RCC 7860 (cell line): ENCODE data around the gene VPS37D.
"Not testable (repeated sequence)": the region's sequence is repeated elsewhere in the genome, so short reads cannot be mapped to it uniquely, and the experiment has no call there.

ENCODE experiments used
- DNase-seq: peaks from one replicate; pipeline ENCODE4 v3.0.0-alpha.2; 2015; ENCODE audit warnings: low spot score
- FAIRE-seq: peaks from 2 replicates; lab custom pipeline; 2012; peaks lifted over from hg19 to GRCh38; lab: Jason Lieb, UNC

Gene VPS37D

GRCh38 chr7:73704640-73705550, 37.3 kb downstream of the VPS37D start:
- FAIRE-seq (no peak), DNase-seq (no peak)

- FAIRE-seq (no peak), DNase-seq (no peak)
These were observed 37.9 kb downstream of the VPS37D start for GRCh38 chr7:73705551-73705920.

GRCh38 chr7:73706126-73707044, 38.8 kb downstream of the VPS37D start:
- FAIRE-seq (peak; percentile 17), DNase-seq (peak; percentile 75)

DNA sequence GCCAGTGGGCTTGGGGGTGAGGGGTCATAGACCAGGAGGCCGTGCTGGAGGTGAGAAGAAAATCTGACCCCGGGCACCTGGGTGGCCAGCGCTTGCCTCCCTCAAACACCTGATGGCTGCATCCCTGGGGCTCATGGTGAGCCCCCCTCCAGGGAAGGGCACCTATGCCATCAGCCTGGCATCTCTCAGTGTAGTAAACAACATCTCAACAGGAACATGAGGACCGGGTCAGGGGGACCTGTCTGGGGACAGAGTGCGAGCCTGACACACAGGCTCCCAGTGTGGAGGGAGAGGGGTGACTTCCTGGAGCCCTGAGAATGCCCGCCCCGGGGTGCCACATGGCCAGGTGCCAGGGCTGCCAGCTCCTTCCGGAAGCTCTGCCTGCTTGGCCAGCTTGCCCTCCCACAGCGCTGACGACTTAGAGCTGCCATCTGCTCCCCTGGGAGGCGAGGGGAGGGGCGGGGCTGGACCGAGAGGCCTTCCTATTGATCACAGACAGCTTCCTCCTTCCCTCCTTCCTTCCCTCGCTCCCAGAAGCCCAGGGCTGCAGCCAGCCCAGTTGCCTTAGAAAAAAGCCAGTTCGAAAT, 39.5 kb downstream of the VPS37D start:
- FAIRE-seq (peak; percentile 74), DNase-seq (peak; percentile 85)

- FAIRE-seq = no peak
- no peak for DNase-seq
These were observed 41.4 kb downstream of the VPS37D start for GRCh38 chr7:73708961-73709549.

DNA sequence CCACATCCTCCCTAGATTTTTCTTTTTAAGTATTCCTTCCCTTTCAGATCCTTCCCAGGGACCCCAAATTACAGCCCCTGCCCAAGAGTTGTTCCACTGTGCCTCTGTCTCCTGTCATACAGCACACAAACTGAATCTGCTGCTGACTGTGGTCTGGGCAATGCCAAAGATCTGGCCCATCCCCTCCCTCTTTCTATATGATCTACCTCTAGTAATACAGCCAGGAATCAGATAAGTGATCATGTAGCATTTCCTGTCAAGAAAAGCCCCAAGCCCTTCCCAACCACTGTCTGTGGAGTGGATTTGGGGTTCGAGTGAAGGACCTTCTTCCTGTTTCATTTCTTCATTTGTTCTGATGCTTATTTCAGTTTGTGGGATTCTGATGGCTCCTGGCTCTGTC, 45.1 kb downstream of the VPS37D start:
- no peak for FAIRE-seq
- DNase-seq = no peak

GRCh38 chr7:73713319-73713718, 45.7 kb downstream of the VPS37D start:
- DNase-seq, FAIRE-seq: not testable (repeated sequence)

- FAIRE-seq = peak; percentile 93
These were observed 48.2 kb downstream of the VPS37D start for GRCh38 chr7:73715648-73716317.

DNA sequence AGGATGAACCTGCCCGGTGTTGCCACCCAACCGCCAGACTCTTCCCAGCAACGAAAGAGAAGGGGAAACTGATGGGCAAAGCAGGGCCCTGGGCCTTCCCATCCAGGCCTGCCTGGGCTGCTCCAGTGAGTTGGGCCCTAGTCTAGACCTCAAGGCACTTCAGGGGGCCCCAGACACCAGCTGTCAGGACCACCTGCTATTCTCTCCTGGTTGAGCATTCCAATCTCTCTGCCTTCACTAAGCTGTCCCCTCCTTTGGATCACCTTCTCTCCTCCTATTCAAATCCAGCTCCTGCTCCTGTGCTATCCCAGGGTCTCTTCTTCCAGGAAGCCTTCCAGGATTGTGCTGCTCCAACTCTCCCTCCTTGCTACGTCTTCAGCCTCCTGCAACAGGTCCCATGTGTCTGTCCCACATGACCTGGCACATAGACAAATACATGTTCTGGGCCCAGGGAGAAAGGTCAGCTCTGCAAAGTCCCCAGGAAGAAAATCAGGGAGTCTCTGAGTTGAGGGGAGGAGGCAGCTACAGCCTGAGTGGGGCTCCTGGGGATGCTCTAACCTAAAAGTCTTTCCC, 48.8 kb downstream of the VPS37D start:
- no peak for FAIRE-seq
- DNase-seq = no peak

More at GRCh38 chr7:73715648-73716317, 48.2 kb downstream of the VPS37D start:
- DNase-seq = peak; percentile 99

GRCh38 chr7:73717025-73717807, 49.6 kb downstream of the VPS37D start:
- DNase-seq = no peak
- FAIRE-seq = no peak

GRCh38 chr7:73717991-73718405, 50.4 kb downstream of the VPS37D start:
- peak; percentile 88 for FAIRE-seq
- DNase-seq = peak; percentile 95

GRCh38 chr7:73718438-73718881, 50.8 kb downstream of the VPS37D start:
- DNase-seq (no peak), FAIRE-seq (no peak)

DNA sequence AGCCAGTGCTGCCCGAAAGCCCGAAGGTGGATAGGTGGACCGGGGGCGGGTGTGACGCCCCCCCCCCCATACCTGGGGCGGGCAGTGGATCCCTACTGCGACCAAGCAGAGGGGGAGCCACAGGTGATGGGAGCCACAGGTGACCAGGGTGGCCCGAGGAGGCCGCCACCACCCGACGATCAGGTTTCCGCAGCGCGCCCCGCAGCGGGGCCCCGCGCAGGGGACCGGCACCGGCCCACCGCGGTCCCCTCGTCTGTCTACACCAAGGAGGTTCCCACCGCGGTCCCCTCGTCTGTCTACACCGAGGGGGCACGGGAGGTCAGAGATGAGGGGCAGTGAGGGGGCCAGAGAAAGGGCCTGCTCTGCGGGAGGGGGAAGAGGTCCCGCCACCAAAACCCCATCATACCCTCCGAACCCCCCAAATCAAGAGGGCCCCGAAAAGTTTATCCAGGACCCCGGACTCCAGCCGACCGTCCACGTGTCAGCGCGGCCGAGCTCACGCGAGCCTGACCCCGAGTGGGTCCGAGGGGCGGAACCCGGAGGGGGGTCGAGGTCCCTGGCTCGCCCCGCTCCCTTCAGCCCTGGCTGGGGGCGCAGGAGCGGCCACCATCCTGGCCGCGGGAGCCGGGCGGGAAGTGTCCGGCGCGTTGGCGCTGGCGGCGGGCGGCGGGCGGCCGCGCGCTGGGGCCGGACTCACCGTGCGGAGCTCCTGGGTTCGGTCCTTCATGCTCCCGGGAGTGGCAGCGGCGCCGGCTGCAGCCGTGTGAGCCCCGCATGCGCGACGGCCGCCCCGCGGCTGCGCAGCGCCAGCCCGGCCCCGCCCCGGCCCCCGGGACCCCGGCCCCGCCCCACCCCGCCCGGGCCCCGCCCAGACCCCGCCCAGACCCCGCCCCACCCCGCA, 51.5 kb downstream of the VPS37D start, which contains the start of gene STX1A:
Gene STX1A, minus strand, starts transcription at position 765 of the 901 bp plus-strand sequence. Its CDS starts 38 bp downstream, at position 727.
- DNase-seq (peak; percentile 42), FAIRE-seq (no peak)

DNA sequence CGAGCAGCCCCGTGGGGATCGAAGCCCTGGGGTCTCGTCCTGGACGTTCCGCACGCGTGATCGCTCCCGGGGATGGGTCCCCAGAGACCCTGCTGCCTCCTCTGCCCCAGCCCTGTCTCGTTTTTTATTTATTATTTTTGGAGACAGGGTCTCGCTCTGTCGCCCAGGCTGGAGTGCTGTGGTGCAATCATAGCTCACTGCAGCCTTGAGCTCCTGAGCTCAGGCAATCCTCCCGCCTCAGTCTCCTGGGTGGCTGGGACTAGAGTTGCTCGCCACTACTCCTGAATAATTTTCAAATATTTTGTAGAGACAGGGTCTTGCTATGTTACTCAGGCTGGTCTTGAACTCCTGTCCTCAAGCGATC, 52.2 kb downstream of the VPS37D start:
- DNase-seq = no peak
- no peak for FAIRE-seq

DNA sequence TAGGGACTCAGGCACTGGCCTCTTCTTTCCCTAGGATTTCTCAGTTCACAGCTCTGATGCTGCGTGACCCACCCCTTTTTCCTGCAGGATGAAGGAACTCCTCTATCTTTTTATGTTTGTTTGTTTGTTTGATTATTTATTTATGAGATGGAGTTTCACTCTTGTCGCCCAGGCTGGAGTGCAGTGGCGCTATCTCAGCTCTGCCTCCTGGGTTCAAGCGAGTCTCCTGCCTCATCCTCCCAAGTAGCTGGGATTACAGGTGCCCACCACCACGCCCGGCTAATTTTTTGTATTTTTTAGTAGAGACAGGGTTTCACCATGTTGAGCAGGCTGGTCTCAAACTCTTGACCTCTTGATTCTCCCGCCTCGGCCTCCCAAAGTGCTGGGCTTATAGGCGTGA, 52.8 kb downstream of the VPS37D start:
- FAIRE-seq, DNase-seq: not testable (repeated sequence)

GRCh38 chr7:73721377-73721817, 53.8 kb downstream of the VPS37D start:
- no peak for DNase-seq
- no peak for FAIRE-seq
